Stimulated activated CD8-positive, alpha-beta memory T cell treated with anti-CD3 and anti-CD28 coated beads, Interleukin-15, amount 100 ng/mL, for 24 hours (primary cell): Measurements from ENCODE around the gene CAMK1D.

Experiments used
- DNase-seq: peaks from one replicate; pipeline ENCODE4 v3.0.0-alpha.2; 2020; ENCODE audit warnings: low read depth

Gene CAMK1D

DNA sequence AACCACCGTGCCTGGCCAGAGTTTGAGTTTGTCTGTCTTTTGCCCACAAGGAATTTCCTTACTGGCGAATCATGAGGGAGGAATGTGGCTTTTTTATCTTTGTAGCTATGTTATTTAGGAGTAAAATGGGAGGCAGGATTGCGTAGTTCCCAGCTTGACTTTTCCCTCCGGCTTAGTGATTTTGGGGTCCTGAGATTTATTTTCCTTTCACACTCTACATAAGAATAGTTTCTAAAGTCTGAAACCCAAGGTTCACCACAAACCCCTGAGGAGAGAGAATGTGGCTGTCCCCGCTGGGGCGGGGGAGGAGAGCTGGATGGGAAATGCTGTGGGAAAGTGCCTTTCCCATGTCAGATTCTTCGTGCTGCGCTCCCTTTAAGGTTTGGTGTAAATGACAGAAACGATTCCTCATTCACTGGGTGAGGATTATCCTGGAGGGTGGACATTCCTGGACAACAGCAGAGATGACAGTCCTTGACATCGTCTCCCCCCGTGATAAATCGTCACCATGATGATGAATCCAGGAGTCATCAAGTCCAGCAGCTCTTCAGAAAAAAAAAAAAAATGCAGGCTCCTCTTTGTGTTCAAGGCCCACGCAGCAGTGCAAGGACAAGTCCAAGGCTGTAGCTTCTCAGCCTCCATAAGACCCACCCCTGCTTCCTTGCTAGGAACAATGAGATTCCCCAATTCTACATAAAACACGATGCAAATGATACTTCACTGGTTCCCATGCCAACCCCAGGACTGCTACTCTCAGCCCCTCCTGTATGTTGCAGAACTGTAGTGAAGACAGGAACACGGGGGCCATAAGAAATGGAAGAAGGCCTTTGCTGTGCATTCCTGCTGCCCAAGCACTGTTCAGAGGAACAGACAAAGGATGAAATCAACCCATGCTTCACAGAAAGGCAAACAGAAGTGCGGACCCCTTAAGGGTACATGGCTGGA lies 419.1 kb downstream of the CAMK1D start:
- no peak for DNase-seq

- no peak for DNase-seq
Measured at GRCh38 chr10:12769323-12770044, 420.1 kb downstream of the CAMK1D start.

DNA sequence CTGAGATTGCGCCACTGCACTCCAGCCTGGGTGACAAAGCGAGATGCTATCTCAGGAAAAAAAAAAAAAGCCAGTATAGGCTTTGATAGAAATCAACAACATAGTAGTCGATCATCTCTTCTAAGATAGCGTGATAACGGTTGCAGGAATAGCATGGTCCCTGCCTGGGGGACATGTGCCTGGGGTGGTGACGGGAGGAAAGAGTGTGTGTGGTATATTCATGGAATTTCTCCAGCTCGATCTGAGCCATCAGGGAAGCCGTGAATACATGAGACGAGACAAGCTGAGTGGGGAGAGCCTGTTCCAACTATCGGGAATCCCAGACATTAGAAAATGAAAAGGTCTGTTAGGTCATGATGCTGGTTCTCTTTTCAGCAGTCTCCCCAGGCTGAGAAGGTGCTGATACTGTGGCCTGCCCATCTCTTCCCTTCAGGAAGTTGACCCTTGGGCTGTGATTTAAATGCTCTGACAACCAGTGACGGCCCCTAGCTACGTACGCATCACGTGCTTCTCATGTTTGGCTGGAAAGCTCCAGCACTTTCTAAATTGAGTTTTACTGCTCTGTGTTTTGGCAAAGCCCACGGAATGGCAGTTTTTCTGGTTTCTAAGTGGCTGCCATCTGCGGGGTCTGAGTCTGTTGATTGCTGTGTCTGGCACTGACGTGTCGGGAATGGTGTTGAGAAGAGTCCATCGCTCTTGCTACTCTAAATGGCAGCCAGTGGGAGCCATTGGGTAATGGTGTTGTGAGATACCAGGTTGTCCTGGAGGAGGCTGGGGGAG lies 422.8 kb downstream of the CAMK1D start:
- DNase-seq, result no peak

GRCh38 chr10:12772797-12773587 lies 423.6 kb downstream of the CAMK1D start:
- DNase-seq, result no peak

DNA sequence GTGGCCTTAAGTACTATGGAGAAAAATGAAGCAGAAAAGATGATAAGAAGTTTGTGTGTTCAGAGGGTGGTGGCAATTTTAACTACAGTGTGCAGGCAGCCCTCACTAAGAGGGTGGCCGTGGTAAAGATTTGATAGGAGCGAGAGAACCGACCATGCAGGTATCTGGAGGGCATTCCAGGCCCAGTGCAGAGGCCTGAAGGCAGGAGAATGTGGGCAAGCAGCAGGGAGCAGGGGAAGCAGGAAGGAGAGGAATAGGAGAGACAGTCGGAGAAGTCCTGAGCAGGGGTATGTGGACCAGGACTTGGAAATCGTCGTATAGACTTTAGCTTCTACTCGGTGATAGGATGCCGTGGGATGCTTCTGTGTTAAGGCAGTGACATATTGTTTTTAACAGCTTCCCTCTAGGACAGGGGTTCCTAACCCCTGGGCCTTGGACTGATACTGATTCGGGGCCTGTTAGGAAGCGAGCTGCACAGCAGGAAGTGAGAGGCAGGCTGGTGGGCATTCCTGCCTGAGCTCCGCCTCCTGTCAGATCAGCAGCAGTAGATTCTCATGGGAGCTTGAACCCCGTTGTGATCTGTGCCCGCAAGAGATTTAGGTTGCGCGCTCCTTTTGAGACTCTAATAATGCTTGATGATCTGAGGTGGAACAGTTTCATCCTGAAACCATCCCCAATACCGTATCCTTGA lies 425.0 kb downstream of the CAMK1D start:
- no peak for DNase-seq

GRCh38 chr10:12777840-12778585 lies 428.7 kb downstream of the CAMK1D start:
- DNase-seq, result no peak

DNA sequence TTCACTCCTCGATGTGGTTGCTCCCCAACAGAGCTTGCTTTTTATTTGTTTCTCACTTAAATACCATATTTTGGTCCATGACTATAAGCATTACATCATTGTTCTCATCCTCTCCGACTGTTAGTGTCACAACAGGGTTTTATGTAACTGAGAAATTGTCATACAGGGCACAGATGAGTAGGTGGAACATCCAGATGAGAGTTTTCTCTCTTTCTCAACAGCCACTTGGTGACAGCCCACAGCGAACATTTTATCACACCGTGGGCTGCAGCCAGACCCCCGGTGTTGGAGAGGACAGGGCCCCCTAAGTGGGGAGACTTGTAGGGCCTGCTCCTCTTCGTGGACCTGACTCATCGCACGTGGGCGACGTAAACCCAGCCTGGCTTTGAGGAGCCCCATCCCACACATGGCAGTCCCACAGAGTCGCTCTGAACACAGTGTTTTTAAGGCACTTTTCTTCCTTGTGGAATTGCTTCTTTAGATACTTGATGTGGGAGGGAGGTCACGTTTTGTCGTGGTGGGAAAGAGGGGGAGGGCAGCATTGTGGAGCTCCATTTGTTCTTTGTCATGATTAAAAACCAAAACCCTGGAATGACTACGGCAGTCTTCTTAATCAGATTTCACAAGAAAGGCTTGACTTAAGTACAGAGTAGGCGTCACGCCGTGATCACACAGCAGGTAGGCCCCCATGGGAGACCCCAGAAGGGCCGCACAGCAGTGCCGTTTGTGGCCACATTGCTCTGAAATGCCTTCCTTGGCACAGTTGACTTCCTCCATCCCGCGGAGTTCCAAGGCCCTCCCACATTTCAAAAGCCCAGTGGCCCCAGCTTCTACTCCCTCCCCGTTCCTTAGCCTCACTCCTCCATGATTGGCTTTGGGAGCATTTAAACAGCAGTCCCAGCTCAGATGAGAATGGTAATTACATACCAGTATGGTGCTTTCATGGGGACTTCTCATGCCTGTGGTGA lies 431.6 kb downstream of the CAMK1D start:
- DNase-seq, result no peak

- no peak for DNase-seq
Measured at GRCh38 chr10:12781976-12782375, 432.6 kb downstream of the CAMK1D start.

DNA sequence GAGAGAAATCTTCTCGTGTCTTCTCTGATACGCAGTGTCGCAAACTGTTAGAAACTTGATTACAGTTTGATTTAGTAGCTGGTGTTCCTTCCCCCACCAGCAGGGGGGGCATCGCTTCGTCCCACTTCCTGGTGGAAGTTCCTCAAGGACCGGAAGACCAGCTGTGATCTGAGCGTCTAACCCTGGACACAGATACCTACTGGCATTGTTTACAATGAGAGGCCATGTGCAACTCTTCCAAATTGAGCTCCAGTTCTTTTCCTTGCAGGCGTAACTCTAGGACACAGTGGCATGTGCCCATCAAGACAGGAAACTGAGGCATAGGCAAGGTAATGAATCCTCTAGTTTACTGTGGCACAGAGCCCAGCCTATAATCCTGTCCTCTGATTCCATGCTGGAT lies 433.2 kb downstream of the CAMK1D start:
- no peak for DNase-seq

GRCh38 chr10:12783293-12783692 lies 433.9 kb downstream of the CAMK1D start:
- DNase-seq, result no peak

- DNase-seq, result no peak
Measured at GRCh38 chr10:12784646-12785045, 435.3 kb downstream of the CAMK1D start.

- no peak for DNase-seq
Measured at GRCh38 chr10:12785415-12785831, 436.1 kb downstream of the CAMK1D start.

DNA sequence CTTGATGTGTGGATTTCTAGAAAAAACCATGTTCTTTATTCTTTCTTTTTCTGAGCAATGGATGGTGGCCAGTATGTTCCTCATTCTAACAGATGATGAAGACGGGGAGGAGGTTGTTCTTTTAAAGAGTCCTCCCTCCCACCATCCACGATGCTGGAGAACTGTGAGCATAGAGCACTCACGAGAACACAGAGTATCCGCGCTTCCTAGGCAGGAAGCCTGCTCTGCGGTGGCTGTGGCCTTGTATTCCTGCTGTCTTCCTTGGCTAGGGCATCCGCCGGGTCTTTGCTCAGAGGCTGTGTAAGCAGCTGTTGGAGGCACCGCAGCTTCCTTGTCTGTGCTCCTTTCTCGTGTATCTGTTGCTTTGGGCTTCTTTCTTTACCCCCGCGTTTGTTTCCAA lies 437.9 kb downstream of the CAMK1D start:
- DNase-seq, result no peak

DNA sequence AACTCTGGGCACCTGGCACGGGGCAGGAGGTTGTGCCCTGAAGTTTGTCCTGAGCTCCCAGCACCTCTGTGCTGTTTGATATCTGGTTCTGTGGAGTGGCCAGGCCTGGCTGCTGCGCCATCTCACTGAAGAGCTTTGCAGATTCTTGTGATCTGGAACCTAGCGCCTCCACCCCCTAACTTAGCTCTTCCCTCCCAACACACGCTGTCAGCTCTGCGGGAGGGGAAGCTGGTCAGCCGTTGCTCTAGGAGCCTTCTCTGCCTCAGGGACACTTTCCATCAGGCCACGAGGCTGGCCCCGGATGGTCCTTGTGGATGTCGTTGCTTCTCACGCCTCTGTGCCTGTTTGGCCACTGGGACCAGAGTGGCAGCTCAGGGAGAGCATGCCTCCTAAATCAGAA lies 438.9 kb downstream of the CAMK1D start:
- DNase-seq, result no peak

DNA sequence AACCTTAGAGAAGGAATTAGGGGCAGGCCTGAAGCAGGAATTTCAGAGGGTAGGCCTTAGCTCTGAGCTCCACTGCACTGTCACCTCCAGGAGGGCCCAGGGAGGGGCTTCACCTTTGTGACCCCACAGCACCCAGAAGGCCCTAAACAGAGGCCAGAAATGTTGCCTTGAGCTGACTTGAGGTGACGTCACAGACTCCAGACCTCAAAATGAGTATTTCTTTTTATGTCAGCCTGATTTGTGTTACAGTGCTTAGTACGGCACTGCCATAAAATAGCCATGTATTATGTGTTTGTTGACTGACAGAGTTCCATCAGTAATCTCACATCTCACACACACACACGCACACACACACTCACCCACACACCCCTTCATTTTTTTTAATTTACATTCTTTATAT lies 440.9 kb downstream of the CAMK1D start:
- no peak for DNase-seq

DNA sequence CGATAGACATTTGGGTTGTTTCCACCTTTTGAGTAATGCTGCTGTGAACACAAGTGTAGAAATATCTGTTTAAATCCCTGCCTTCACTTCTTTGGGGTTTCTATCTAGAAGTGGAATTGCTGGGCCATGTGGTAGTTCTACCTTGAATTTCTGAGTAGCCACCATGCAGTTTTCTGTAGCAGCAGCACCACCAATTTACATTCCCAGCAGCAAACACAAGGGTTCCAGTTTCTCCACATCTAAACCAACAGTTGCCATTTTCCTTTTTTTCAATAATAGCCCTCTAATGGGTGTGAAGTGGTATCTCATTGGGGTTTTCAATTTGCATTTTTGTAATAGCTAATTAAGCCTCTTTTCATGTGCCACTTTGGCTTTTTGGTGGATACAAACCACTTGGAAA lies 442.4 kb downstream of the CAMK1D start:
- no peak for DNase-seq

GRCh38 chr10:12792889-12793556 lies 443.7 kb downstream of the CAMK1D start:
- DNase-seq, result no peak

DNA sequence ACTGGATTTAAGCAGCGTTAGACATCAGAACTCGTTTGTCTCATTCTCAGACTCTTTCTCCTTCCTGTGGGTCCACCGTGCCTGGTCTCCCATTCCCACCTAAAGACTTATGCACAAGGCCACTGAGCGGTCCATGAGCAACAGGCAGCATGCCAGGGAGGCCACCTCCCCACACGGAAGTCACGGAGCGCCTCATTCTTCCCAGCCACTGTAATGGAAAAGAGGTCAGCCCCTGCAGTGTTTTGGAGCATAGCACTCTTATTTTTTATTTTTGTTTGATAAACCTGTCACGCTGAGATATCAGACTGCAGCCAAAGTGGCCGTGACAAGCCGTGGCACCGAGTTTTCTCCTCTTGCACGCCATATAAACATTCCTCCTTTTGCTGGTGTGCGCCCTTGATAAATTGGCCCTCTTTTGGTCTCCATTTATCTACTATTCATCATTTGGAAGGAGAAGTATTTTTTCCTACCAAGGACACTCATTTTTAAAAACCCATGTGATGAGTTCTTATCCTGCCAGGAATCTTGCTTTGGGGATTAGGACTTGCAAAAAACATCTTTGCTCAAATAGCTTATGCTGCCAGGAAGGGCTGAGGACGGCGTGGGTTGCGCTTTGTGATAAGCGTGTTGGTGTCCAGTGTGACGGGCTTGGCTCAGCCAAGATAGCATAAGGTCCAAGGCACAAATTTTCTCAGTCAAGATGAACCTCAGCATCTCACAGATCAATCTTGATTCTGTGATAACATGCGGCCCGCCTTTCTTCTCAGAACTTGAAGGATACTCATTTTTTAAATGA lies 446.2 kb downstream of the CAMK1D start:
- DNase-seq, result no peak
